OCI-LY3 (cell line): ENCODE results near the gene NMRK1.

Experiments used
- CTCF ChIP-seq: fragments of 200-600, 300-600 bp; sonication (generic); IDR thresholded peaks from 2 replicates; pipeline ENCODE4 v1.5.1; 2014; ENCODE audit warnings: antibody characterized with exemption, low read length, low read depth
- EZH2phosphoT487 ChIP-seq: fragments of 200-600 bp; shearing (Covaris generic); IDR thresholded peaks from 2 replicates; pipeline ENCODE4 v1.6.1; 2018; ENCODE audit warnings: antibody characterized with exemption, mixed run types, low read depth

DNA sequence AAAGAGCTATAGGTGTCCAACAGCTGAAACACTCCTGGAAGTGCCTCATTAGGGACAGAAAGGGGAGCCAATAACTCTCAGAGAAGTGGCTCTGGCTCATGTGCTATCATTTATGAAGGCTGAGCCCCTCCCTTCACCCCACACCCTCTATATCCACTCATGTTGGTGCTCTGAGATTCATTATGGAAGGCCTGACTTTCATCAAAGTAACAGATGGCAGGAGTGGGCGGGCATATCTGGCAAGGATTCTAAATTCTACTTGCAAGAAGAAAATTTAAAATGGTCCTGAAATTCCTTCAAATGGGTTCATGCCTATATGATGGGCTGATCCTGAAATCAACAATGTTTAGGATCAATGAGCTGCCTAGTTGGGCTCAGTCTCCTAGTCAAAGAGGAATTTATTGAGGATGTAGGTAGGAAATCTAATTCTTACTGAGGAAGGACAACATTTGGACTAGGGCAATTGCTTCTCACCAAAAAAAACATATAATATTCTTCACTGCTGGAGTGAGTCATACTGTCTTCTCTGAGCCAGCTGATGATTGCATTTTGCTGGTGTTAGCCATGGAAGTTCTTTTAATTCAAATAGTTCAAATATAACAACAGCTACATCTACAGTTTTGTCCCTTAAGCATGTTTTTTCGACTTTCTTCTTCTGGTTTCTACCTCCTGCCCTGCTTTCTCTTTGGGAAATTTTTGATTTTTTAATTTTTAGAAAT is 23.5 kb downstream of the NMRK1 start:
- TF ChIP-seq CTCF (no peak), EZH2phosphoT487 (no peak)
